WERI-Rb-1 (cell line): ENCODE measurements around the gene SGCG.

Experiments used
- DNase-seq: peaks from one replicate; pipeline ENCODE4 v3.0.0-alpha.2; 2020
- H3K27ac ChIP-seq: fragments of 250-450 bp; sonication (Bioruptor Pico); 2 replicates; pipeline ENCODE4 v1.5.1; 2020; ENCODE audit warnings: mild to moderate bottlenecking, moderate library complexity
- H3K27me3 ChIP-seq: fragments of 250-450 bp; sonication (Bioruptor Pico); 2 replicates; pipeline ENCODE4 v1.5.1; 2021; ENCODE audit warnings: mild to moderate bottlenecking, low read depth, moderate library complexity; ENCODE audit not compliant: insufficient read depth, severe bottlenecking
- H3K36me3 ChIP-seq: fragments of 250-450 bp; sonication (Bioruptor Pico); 2 replicates; pipeline ENCODE4 v1.5.1; 2020; ENCODE audit warnings: mild to moderate bottlenecking, moderate library complexity
- H3K4me3 ChIP-seq: 2 replicates; pipeline ENCODE4 v1.5.1; 2011; ENCODE audit warnings: low read depth, mild to moderate bottlenecking, control low read depth, low read length
- H3K9me3 ChIP-seq: fragments of 250-450 bp; sonication (Bioruptor Pico); 2 replicates; pipeline ENCODE4 v1.5.1; 2021; ENCODE audit warnings: mild to moderate bottlenecking, moderate library complexity; ENCODE audit not compliant: severe bottlenecking
- TF ChIP-seq, protein P1 (sequence below): IDR thresholded peaks from 2 replicates; pipeline ENCODE4 v1.5.1; 2011; ENCODE audit warnings: low read depth, mild to moderate bottlenecking, control low read depth, inconsistent platforms, low read length

The SGCG gene

DNA sequence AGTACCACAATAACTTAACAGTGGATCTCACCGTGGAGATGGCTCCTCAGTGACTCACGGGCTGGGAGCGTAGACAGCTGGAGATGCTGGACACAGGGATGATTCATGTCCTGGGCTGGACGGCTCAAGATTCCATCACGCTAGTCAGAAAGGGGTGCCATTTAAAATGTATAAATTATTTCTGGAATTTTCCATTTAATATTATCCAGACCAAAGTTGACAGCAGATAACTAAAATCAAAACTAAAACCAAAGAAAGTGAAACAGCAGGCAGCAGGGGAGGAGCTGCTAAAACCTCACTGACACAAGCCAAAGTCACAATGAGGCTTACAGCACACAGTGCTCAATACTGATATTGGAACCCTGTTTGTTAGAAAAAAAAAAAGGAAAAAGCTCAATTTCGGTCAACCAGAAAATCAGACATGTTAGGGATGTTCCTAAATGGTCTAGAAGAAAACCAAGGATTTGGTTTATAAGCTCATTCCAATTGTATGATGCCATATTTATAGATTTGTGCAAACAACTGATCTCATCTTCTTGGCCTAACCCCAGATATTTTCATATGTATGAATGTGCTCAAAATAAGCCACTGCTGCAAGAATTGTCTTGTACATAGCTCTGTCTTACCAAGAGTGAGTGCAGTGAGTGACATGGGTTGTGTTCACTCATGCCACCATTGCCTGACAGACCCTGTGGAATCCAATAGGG is 140.9 kb downstream of the SGCG start:
- Histone ChIP-seq H3K9me3 (no peaks in the 10 kb centered on the region), H3K27me3 (peaks cover 11% of the 10 kb centered on the region), H3K4me3 (no peak overlapping the region), H3K36me3 (no peaks in the 10 kb centered on the region), H3K27ac (no peak overlapping the region)
- TF ChIP-seq, protein P1, sequence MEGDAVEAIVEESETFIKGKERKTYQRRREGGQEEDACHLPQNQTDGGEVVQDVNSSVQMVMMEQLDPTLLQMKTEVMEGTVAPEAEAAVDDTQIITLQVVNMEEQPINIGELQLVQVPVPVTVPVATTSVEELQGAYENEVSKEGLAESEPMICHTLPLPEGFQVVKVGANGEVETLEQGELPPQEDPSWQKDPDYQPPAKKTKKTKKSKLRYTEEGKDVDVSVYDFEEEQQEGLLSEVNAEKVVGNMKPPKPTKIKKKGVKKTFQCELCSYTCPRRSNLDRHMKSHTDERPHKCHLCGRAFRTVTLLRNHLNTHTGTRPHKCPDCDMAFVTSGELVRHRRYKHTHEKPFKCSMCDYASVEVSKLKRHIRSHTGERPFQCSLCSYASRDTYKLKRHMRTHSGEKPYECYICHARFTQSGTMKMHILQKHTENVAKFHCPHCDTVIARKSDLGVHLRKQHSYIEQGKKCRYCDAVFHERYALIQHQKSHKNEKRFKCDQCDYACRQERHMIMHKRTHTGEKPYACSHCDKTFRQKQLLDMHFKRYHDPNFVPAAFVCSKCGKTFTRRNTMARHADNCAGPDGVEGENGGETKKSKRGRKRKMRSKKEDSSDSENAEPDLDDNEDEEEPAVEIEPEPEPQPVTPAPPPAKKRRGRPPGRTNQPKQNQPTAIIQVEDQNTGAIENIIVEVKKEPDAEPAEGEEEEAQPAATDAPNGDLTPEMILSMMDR = no peak
- DNase-seq = no peak

DNA sequence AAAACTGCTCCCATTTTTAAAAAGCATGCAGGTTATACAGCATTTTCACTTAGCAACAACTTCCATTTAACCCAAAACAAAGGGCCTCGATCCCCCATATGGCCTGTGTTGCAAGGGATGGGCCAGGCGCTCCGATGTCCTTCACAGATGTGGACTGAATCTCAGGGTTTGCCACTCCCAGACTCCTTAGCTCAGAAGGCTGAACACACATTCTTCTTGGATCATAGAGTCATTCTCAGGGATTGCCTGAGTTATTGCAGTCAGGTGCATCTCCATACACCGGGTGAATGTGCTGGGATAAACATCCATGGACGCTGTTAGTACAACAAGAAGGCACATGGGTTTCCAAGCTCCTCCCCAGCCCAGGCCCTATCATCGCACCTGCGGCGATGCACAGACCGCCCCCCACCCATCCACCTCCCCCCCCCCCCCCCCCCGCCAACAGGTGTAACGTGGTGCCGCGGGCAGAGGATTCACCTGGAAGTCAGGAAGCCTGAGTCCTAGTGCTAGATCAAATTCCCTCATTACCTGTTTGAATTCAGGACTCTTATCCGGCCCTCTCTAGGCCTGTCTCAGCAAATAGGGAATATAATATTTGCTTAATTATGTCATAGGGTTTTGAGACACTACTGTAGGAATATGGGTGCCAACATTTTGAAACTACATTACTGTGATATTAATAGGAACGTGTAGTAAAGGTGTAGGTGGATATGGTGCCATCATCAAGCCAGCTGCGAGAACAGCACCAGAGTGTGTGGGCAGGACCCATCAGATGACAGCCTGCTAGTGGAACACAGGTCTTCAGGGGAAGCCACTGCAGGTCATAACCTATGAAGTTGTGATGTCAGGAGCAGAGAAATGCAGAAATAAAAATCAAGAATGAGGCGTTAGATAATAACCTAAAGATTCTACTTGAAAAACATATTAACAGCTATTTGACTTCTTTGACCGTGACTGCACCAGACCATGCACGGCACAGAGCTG is 141.9 kb downstream of the SGCG start:
- no peaks in the 10 kb centered on the region for H3K36me3 ChIP-seq
- H3K9me3 ChIP-seq = no peaks in the 10 kb centered on the region
- no peak overlapping the region for H3K4me3 ChIP-seq
- H3K27ac ChIP-seq = no peak overlapping the region
- TF ChIP-seq, protein P1 = no peak
- no peak for DNase-seq
- peaks cover 6% of the 10 kb centered on the region for H3K27me3 ChIP-seq

DNA sequence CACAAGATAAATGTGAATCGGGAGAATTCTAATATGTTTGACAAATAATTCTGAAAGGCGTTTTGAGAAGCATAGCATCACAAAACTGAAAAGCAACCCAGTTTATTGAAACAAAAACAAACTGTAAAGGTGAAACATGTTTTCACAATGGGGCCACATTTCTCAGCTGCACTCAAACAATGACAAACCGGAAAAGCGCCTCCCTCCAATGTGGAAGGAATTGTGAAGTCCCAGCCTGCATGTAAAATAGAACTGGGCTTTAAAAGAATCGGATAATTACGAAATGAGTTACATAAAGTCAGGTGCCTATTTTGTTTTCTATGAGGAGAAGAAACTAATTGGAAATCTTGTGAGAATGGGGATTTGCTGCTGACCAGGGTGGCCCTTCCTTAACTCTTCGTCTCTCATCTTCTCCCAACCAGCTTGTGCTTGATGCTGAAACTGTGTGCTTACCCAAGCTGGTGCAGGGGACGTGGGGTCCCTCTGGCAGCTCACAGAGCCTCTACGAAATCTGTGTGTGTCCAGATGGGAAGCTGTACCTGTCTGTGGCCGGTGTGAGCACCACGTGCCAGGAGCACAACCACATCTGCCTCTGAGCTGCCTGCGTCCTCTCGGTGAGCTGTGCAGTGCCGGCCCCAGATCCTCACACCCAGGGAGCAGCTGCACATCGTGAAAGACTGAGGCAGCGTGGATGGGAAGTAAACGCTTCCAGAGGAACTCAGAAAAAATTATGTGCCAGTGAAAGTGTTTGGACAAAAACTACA is 143.3 kb downstream of the SGCG start:
- Histone ChIP-seq H3K4me3 (no peak overlapping the region), H3K9me3 (no peaks in the 10 kb centered on the region), H3K27ac (no peak overlapping the region), H3K36me3 (no peaks in the 10 kb centered on the region), H3K27me3 (peaks cover 6% of the 10 kb centered on the region)
- DNase-seq = no peak
- TF ChIP-seq, protein P1 = no peak

DNA sequence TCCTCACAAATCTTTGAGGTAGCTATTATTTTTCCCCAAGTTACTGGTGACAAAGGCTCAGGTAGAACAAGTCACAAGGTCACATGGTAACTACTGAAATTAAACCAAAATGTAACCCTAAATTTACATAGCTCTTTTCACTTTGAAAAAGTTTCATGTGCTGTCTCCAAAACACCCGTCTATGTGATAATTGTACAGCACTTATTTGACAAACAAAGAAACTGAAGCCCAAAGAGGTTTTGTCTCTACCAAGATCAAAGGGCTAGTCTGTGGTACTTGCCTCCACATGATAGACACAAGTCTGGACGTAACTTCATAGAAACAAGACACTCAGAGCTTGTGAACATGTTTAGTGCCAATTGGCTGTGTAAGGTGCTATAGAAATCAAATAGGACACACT is 144.4 kb downstream of the SGCG start:
- Histone ChIP-seq H3K27ac (no peak overlapping the region), H3K9me3 (no peaks in the 10 kb centered on the region), H3K36me3 (no peaks in the 10 kb centered on the region), H3K4me3 (no peak overlapping the region), H3K27me3 (peaks cover 6% of the 10 kb centered on the region)
- TF ChIP-seq, protein P1 = no peak
- DNase-seq = no peak

DNA sequence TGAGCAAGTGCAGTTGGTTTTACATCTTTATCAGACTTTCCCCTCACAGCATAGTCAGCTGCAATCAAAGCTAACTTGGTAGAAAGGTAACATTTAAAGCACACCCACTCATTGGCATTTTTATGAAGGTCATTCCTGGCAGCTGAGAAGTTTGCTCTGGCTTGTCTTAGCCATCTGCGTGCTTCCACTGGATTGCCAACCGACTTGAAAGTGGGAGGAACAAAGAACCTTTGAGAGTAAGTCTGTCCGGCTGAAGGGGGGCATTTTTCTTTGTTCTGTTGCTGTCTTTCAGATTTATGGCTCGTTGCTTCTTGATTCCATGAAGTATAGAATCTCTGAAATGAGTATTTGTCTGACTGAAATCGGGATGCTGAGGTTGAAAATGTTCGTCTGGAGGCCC is 149.6 kb downstream of the SGCG start:
- no peak overlapping the region for H3K4me3 ChIP-seq
- no peak overlapping the region for H3K27ac ChIP-seq
- H3K27me3 ChIP-seq = no peaks in the 10 kb centered on the region
- no peak for DNase-seq
- TF ChIP-seq, protein P1 = no peak
- no peaks in the 10 kb centered on the region for H3K9me3 ChIP-seq
- peaks cover 33% of the 10 kb centered on the region for H3K36me3 ChIP-seq
